Measurements from ENCODE around the gene BTBD19.
"Not testable (repeated sequence)": the region's sequence is repeated elsewhere in the genome, so short reads cannot be mapped to it uniquely, and the experiment has no call there.

The BTBD19 gene

GRCh38 chr1:44810101-44810761 lies 1.9 kb downstream of the BTBD19 start:
- DNase-seq: peak; percentile 54

DNA sequence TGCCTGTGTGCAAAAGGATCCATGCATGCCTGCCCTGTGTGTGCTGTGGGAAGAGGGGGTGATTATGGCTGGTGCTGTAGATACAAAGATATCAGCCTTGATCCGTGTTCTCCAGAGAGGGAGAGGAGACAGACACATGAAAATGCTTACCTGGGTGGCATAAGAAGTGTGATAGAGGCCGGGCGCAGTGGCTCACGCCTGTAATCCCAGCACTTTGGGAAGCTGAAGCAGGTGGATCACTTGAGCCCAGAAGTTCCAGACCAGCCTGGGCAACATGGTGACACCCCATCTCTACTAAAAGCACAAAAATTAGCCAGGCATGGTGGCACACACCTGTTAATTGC lies 2.4 kb downstream of the BTBD19 start:
- not testable (repeated sequence) for DNase-seq

- DNase-seq: no peak
These were observed 2.9 kb downstream of the BTBD19 start for GRCh38 chr1:44811234-44811633.

DNA sequence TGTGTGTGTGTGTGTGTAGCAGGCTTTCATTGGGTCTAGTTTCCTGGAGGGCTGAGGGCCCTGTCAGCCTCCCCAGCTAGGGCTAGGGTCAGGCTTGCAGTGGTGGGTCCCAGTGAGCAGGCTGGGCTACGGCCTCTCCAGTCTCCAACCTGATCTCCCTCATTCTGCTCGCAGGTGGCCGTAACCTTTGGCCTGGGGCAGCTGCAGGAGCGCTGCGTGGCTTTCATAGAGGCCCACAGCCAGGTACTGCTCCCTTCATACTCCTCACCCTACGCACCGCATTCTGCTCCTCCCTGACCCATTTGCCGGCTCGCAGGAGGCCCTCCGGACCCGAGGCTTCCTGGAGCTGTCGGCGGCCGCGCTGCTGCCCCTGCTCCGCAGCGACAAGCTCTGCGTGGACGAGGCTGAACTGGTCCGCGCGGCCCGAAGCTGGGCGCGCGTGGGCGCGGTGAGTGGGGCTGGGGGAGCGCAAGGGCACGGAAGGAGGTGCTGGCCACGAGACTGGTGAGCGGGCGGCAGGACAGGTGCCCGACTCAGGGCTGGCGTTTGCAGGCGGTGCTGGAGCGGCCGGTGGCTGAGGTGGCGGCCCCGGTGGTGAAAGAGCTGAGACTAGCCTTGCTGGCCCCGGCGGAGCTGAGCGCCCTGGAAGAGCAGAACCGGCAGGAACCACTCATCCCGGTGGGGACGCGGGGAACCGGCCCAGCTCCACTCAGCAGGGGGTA lies 4.7 kb downstream of the BTBD19 start:
- no peak for DNase-seq

- DNase-seq: not testable (repeated sequence)
These were observed 7.6 kb downstream of the BTBD19 start for GRCh38 chr1:44815926-44816325.

- DNase-seq: no peak
These were observed 9.0 kb downstream of the BTBD19 start for GRCh38 chr1:44817307-44817706.

DNA sequence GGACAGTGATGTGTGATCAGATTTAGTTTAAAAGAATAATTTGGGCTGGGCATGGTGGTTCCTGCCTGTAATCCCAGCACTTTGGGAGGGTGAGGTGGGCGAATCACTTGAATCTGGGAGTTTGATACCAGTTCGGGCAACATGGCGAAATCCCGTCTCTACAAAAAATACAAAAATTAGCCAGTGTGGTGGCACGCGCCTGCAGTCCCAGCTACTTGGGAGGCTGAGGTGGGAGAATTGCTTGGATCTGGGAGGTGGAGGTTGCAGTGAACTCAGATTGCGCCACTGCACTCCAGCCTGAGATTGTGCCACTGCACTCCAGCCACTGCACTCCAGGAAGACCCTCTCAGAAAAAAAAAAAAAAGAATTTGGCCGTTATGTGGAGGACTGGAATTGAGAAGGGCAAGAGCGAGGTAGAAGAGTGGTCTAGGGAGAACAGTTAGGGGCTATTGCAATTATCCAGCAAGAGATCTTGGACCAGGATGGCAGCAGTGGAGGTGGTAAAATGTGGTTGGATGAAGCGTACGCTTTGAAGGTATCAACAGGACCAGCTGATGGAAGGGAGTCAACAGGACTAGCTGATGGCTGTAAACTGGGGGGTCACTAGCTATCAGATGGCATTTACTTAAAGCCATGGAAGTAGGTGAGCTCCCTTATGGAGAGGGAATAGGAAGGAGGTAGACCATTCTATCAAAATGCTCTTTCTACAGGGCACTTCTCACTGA lies 9.6 kb downstream of the BTBD19 start:
- DNase-seq: no peak

GRCh38 chr1:44819196-44819607 lies 10.9 kb downstream of the BTBD19 start:
- DNase-seq: no peak

GRCh38 chr1:44819608-44820327 lies 11.4 kb downstream of the BTBD19 start:
- DNase-seq: peak; percentile 95

GRCh38 chr1:44820328-44821239 lies 12.3 kb downstream of the BTBD19 start:
- DNase-seq: no peak

DNA sequence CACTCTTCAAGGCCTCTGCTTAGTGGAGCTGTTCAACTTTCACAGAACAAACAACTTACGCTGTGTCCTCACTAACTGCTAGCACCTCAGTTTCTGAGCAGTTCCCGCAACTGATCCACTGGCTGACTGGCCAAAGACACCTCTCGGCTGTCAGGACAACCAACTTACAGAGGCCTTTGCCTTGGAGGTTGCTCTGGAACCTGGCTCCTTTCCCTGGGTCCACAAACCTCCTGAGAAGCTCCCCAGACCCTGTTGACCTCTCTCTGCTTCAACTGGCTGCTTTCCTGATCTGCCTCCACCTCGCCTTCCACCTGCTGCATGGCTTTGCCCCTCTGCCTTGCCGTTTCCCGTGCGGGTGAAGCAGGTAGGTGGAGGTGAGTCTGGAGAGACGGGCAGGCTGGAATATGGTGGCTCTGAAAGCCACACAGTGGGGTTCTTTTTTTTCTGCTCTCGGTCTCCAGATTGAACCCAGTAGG lies 13.0 kb downstream of the BTBD19 start:
- DNase-seq: no peak

DNA sequence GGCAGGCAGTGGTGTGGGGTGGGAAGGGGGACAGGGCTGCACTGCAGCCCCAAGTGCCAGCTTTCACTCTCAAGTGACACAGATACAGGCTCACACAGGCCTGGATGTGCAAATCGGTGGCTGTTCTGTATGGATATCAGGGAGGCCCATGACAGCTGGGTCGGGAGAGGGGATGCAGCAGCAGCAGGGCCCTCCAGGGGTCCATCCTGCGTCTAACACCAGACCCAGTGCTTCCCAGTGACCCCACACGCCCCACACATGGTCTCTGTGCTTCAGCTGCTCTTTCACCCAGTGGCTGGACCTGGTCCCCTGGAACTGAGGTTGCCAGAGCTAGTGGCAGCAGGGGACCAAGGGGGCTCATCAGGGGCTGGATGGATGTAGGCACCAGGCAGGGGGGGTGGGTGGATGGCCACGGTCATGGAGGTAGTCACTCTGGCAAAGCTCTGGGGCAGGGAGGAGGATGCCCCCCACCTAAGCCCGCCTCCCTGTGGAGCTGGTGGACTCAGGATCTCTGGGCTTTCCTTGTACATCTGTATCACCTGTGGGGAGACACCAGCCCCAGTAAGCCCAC lies 13.9 kb downstream of the BTBD19 start:
- no peak for DNase-seq

DNA sequence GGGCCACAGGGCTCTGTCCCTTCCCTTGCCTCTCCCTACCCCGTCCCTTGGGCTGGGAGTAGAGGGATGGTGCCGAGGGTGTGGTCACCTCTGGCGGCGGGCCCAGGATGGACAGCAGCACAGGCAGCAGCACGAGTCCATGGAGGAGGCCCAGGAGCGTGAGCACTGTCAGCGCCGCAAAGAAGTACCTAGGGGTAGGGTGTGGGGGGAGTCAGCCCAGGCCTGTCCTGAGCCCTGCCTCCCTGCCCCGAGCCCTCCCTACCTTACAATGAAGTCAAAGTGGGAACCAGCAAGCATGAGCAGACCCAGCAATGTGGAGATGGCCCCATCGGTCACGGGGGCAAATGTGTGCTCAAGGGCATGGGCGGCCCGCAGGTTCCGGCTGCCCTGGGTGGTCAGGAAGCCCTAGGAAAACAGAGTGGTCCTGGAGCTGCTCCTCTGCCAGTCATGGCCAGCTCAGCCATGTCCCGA lies 14.7 kb downstream of the BTBD19 start:
- DNase-seq: no peak

DNA sequence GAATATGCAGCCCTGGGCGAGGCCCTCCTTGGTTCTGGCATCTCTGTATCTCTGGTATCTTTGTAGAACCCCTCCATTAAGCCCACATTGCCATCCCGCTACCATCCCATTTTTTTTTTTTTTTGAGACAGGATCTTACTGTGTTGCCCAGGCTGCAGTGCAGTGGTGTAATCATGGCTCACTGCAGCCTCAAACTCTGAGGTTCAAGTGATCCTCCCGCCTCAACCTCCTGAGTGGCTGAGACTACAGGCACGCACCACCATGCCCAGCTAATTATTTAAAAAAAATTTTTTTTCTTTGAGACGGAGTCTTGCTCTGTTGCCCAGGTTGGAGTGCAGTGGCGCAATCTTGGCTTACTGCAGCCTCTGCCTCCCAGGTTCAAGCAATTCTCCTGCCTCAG lies 16.1 kb downstream of the BTBD19 start:
- not testable (repeated sequence) for DNase-seq

DNA sequence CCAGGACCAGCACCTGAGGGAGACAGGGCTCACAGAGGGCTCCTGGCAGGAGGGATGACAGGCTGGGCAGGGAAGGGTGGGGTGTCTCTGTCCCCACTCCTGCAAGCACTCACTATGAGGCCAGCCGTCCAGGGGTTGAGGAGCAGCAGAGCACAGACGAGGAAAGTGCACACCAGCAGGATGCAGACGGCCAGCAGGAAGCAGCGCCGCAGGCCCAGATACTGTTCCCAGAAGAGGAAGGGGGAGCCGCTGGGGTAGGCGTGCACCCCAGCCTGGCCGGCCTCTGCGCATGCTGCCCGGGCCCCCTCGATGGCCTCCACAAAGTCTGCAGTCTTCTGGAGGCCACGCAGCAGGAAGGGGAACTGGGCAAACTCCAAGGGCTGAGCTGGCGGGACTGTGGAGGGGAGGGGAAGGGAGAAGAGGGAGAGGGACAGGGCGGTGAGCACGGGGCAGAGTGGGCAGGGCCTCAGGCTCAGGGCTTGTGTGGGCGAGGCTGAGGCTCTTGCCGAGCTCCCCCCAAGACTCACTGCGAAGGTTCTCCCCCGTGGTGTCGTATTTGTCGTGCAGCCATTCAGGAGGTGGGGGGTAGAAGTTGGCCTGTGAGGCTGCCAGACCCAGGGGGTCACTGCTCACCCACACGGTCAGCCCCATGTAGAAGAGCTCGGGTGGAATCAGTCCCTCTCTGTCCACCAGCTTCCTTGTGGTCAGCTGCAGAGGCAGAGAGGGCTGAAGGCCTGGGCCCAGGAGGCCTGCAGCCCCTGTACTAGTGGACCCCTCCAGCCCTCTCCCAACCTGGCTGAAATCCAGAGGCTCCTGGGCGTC lies 18.3 kb downstream of the BTBD19 start:
- no peak for DNase-seq

GRCh38 chr1:44827197-44828002 lies 19.1 kb downstream of the BTBD19 start:
- no peak for DNase-seq

DNA sequence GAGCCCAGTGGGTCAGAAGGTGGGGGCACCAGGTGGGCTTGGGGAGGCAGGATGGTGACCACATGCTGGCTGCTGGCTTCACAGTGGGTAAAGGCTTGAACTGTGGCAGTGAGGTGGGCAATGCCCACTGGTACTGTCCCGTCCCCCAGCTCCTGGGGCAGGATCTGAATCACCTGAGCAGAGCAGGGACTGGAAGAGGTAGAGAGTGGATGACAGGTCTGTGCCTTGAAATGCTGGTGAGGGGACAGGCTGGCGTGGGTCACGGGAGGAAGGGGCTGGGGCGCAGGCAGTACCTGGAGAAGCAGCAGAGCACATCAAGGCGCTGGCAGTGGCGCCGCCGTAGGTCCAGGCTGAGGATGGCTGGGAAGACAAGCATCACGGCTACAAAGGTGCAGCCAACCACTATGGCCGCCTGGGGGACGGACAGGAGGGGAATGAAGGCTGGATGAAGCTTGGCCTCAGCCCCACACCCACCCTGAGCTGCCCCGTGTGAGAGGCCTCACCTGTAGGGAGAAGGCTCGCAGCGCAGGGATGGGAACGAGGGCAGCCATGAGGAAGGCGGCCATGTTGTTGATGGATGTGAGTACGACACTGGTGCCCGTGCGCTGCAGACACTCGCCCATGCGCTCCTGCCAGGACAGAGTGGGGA lies 19.8 kb downstream of the BTBD19 start:
- no peak for DNase-seq

GRCh38 chr1:44828841-44829440 lies 20.6 kb downstream of the BTBD19 start:
- no peak for DNase-seq
